Activated CD8-positive, alpha-beta memory T cell treated with anti-CD3 and anti-CD28 coated beads, Interleukin-2, amount 50 U/mL, for 1 hour (primary cell): Measurements from ENCODE around the gene PTPRG.

Source experiments
- DNase-seq: peaks from one replicate; pipeline ENCODE4 v3.0.0-alpha.2; 2020; ENCODE audit errors: extremely low read depth

Gene PTPRG

DNA sequence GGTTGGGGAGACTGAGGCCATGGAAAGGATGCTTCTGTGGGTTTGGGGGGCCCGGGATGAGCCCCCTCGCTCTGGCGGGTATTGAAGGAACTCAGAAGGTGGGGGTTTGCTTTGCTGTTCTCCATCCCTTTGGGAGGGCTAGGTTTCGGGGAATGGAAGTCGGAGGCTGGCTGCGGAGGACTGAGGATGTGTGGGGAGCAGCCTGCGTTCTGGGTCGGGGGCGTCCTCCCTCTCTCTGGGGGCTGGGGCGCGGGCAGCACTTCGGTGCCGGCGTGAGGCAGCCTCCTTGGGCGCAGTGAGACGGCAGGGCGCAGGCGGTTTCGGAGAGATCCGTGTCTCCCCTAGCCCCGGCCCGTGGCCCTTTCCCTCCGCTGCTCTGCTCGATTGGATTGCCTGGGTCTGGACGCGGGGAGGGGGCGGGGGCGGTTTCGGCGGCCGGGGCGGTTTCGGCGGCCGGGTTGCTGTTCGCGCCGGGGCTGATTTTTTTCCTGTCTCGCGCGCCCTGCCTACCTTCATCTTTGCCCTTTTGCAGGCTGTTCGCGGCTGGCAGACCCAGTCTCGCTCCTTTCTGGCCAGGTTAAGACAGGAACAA is 1.4 kb downstream of the PTPRG start:
- no peak for DNase-seq

DNA sequence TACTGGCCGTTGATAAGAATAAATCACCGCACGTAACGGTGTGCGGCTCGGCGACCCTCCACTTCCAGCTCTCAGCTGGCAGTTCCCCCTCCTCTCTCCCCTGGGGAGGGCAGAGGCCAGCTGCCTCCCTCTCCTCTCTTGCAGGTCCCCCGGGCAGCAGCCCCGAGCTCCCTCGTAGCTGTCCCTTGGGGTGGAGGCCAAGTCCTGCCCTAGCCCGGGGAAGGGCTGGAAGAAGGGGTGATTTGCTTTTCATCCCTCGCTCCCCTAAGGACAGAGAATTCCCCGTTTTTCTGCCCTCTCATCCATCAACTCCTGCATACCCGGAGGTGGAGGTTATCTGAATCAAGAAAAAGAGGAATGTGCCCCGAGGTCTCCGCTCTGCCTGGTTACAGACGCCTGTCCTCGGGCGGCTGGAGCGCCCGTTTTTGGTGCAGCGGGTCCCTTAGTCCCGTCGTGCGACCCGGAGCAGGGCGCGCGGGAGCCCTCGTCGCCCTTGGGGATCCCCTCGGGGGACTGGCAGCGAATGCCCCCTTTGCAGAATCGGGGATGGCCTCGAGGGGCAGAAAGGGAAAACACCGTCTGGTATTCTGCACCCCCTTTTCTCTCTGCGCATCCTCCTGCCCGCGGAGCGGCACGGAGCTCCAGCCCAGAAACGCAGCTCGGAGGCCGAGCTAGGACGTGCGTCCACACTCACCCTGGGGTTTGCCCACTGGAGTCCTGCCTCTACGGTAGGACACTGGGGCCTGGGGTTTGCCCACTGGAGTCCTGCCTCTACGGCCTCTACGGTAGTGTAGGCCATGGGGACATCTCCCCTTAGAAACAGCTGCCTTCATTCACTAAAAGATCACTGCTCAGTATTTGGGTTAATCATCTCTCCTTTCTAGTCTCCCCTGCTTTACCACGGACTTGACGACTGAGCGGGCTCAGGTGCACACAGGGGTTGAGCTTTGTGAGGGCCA is 2.2 kb downstream of the PTPRG start:
- no peak for DNase-seq

GRCh38 chr3:61564395-61565059 is 3.2 kb downstream of the PTPRG start:
- no peak for DNase-seq

DNA sequence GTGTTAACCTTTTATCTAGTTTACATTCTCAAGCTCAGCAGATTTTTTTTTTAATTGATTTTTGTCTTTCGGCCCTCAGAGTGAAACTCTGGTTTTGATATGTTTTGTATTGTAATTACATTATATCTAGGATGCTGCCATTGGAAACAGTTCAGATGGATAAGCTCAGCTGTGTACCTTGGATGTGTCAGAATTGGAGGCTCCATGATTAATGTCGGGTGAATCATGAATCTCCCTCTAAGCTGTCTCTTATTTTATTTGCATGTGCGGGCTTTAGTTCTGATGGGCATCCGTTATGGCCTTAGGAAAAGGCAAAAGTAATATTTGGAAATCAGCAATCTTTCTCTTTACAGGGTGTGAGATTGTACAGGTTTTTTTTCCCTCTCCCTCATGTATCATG is 4.2 kb downstream of the PTPRG start:
- DNase-seq: no peak

DNA sequence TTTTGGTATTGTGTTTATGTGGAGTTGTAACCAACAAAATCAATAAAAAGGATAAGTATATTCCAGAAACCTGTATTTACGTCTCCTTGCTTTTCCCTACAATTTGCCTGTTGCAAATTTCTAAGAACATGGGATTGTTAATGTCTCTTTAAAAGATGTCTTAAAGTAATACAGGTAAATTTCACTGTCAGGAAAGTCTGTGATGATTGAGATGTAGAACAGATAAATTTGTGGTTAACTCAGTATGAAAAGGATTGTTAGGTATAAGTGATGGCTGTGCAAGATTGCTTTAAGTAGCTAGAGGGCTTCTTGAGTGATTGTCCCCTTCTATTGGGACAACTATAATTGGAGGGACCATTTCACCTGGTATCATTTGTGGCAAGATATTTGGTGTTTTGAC is 6.8 kb downstream of the PTPRG start:
- DNase-seq: no peak

GRCh38 chr3:61569856-61570580 is 8.6 kb downstream of the PTPRG start:
- DNase-seq: no peak

GRCh38 chr3:61570813-61571212 is 9.4 kb downstream of the PTPRG start:
- DNase-seq: no peak

GRCh38 chr3:61571516-61572336 is 10.4 kb downstream of the PTPRG start:
- DNase-seq: no peak

GRCh38 chr3:61572879-61573278 is 11.5 kb downstream of the PTPRG start:
- DNase-seq: no peak

DNA sequence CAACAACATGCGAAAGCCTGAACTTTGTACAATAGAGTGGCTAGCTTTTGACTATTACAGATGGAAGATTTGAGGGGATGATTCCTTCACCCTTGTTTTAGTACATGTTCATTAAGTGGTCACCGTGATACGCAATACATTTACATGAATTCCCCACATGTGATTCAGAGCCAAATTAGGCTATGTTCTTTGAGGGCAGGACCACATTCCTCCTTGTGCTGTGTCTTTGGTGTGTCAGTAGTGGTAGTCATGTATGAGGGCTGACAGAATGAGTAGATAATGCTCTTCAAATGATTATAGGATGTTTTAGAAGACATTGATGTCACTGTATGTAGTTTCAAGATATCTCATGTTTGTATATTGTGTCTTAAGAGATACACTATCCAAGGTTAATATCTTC is 12.1 kb downstream of the PTPRG start:
- no peak for DNase-seq

DNA sequence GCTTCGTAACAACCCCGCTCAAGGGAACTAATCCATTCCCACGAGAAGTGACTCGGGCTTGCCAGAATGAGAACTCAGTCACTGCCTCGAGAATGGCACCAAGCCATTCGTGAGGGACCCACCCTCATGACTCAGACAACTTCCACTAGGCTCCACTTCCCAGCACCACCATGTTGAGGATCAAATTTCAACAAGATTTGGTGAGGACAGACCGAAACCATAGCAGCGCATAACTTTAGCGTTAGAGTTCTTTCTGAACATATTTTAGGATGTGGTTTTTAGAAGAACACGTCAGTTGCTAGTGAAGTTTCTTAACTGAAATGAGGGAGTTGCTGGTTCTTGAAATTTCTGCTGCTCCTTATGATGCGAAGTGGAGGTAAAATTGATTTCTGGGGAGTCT is 13.5 kb downstream of the PTPRG start:
- DNase-seq: no peak

DNA sequence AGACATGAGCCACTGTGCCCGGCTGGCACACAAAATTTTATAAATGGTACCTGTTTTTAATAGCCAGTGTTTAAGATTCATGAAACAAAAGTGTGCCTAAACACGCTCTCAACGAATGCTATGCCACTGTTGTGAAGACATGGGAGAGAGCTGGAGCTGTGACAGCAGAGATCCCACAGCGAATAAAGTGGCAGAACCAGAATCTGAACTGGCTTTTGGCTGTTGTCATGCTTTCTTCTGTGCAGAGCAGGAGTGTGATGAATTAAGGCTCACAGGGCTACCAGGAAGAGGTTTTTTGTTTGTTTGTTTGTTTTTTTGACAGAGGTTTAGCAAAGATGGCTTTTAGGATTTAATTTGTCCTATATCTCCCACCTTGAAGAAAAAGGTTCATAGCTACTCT is 14.5 kb downstream of the PTPRG start:
- DNase-seq: no peak

DNA sequence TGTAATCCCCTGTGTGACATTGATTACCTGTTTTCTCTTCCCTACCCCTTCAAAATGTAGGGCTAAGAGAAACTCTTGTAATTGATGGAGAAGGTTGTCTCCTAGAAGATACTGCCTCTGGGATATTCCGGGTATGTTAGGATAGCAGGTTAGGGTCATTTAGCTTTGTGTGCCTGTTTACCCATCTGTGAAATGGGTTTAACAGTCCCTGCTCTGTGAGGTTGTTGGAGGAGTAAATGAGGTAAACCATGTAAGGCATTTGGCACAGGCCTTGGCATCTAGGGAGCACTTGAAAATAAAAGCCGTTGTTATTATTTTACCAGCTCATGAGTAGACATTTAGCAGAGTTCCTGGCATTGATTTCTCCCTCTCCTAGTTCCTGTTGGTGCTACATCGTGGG is 16.4 kb downstream of the PTPRG start:
- no peak for DNase-seq

DNA sequence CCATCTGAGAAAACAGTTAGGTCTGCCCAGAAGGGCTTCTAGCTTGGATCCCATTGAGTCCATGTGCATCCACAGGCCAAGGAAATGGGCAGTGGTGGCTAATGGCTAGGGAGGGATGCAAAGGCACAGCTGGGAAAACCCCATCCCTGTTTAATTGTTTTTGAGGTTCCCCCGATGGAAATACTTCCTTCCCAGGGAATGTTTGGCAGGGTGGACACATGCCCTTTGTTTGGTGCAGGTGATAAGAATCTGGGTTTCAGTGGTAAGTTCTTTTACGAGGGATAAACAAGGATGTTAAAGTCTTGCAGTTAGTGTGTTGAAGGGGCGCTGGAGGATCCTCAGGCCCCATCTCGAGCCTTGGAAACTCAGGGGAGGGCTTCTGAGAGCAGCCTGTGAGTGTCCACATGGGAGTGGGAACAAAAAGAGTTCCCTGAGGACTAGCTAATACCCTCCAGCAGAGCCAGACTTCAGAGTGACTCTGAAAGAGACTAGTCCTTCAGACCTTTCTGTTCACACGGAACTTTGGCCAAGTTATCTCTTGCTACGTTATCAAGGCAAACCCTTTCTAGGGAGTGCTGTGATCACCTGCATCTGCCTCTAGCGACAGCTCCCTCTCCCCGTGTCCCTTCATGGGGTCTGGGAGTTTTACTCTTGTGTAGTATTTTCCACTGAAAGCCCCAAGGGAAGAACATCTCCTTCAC is 17.4 kb downstream of the PTPRG start:
- DNase-seq: no peak

DNA sequence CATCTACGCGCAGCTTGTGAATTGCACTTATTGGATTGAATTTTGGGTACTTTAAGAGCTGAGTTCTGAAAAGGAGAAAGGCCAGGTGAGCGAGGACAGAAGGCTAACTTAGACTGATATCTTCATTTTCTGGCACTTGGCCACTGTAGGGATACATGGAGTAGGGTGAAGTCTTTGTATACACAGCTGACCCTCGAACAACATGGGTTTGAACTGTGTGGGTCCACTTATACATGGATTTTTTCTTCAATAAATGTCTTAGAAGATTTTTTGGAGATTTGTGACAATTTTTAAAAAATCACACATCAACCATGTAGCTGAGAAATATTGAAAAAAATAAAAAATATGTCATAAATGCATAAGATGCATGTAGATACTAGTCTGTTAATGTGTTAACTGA is 18.3 kb downstream of the PTPRG start:
- no peak for DNase-seq

- DNase-seq: no peak
Observed at GRCh38 chr3:61580982-61581643, 19.7 kb downstream of the PTPRG start.

- DNase-seq: no peak
Observed at GRCh38 chr3:61582287-61582686, 20.9 kb downstream of the PTPRG start.

DNA sequence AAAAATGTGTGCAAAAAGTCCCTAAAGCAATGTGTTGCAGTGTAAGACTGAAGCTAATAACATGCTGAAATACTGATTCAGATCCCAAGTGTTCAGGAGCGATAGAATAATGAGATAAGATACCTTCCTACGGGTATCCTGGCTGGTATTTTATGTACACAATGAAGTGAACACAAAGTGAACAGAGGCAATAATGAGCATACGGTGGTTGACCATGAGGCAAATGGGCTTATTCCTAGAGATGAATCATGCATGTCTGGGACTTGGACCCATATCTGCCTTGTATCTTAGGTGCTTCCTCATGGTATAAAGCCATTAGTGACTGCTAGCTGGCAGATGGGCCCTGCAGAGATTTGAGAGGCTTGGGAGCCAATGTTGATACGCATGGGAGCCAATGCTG is 21.5 kb downstream of the PTPRG start:
- DNase-seq: no peak

DNA sequence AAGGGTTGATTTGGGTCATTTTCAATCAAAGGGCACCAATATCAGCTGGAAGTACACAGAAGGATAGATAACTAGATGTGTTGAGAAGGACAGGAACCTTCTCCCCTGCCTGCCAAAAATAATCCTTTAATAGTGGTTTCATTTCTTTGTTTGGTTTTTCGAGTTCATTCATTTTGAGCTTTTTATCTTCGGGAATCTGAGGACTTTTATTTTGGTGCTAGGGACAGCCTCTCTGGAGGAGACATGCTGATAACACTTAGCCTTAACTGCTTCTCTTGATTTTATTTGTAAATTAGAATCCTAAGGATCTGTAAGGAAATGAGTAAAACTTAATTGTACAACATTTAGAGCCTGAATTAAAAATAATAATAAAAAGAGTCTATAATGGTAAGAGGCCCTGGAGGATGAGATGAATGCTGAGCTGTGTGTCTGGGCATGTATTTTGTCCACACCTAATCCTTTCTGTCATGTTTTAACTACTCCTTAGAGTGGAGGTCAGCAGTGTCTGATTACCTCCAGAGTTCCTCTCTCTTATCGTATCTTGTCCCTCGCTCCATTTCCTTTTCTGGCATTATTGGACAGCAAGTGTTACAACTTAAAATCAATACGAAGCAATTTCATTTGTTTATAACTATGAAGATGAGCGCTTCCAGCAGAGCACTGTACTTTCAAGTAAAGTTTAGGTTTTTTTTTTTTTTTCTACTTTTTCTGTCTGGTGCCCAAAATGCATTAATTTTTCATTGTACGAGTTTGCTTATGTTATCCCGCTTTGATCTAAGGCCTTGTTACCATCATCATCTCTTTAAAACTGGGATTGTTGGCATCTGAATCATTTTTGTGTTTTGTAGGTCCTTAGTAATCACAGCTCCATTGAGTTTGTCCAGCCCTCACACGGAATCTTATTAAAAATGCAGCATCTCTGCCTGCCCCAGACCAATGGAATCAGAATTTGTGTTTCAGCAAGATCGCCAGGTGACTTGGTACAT is 22.8 kb downstream of the PTPRG start:
- no peak for DNase-seq
